HG03558 (cell line): ENCODE results near the gene PTP4A2.

Experiments
- ATAC-seq: cut with Tn5 transposase; IDR thresholded peaks from one replicate; pipeline ENCODE4 v1.9.1; 2021; ENCODE audit warnings: moderate number of reproducible peaks; ENCODE audit not compliant: unreplicated experiment; ENCODE audit errors: extremely low read depth

PTP4A2 gene

DNA sequence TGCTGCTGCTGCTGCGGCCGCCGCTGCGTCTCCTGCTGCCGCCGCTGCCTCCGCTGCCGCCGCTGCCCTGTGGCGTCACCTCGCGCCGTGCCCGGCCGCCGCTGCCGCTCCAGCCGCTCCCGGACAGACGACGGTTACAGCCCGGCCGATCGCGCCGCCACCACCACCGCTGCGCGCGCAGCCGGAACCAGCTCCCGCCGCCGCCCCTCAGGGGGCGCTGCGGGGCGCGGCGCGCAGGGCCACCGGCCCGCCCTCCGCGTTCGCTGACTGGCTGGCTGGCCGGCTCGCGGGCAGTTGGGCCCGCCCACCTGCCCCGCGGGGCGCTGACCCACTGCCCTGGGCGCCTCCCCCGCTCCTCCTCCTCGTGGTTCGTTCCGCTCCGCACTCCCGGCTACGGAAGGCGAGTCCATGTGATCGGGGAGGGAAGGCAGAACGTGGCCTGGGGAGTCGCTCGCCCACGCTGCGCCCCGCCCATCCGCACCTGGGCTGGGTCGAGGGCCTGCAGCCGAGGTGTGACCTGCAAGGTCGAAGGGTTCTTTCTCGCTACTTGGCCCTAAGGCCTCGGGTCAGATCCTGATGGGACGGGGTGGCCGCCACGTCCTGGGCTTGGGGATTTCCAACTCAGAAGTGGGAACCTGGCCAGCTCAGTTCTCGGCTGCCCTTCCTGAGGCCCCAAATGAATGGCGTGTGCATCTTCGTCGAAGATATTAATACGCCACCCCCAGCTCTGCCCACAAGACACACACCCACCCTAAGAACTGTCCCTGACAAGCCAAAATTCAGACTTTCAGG, at the start of gene PTP4A2:
PTP4A2 (minus strand) TSS at position 185 of the 792 bp plus-strand sequence. CDS start 19,303 bp downstream, outside the sequence.
- ATAC-seq, result peak; percentile 57

DNA sequence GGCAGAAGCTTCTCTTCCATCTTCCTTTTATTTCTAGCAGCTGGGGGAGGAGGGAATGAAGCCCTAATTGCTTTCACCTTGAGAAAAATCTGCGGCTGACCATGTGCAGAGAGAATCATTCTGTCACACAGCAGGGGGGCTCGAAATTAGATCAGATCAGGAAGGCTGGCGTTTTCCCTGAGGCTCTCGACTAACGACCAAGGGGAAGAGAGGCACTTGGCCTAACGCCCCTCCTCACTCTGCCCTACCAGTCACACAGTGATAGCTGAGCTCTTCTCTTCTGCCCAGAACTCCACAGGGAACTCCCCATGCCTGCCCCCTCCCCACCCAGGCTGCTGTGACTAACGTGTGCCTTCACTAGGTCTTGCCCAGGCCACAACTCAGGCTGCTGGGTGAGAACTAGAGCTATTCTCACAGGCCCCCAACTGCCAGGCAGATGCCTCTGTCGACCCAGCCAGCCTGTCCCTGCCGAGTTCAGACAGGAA, 49.0 kb upstream of the PTP4A2 start:
- ATAC-seq, result no peak

DNA sequence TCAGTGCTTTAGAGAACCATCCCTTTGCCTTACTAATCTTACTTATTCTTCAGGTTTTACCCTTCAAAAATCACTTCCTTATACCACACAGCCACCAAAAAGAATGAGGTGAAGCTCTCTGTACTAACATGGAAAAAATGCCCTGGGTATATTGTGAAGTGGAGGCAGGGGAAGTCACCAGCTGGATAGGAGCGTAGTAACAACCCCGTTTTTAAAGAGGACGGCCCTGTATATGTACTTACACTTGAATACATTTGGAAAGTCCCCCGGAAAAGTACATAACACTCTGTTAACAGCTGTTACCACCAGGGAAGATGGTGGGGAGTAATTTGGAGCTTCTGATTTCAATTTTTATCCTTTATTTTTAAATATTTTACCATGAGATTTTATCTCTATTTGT, 47.3 kb upstream of the PTP4A2 start:
- ATAC-seq, result no peak

DNA sequence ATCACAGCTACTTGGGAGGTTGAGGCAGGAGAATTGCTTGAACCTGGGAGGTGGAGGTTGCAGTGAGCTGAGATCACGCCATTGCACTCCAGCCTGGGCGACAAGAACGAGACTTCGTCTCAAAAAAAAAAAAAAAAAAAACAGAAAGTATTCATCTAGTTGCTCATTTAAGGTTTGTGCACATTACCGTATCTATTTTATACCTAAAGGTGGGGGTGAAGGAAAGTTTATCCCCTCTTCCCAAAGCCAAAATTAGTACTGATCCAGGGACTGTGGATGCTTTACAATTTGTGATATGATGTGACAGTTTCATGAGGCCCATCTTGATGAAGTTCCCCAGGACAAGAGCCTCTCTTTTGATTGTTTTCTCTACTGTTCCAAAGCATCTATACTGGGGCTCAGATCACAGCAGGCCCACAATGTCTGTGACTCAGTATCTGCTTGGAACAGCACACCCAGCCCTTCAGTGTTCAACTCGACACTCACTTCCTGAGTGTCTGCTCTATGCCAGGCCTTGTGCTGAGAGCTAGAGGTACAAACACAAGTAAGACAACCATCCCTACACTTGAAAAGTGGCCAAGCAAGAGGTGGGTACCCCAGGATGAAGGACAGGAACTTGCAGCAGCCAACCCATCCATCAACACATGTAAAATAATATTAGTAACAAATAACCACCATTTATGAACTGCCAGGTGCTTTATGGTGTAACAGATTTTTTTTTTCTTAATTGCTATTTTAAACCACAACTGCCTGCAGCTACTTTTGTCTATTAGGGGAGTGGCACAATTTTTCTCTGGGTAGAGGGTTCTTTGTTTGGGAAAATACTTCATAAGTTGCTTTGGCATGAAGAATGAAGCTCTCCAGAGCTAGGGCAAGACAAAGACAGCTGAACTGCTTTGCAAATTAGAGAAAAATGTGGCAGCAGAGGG, 46.5 kb upstream of the PTP4A2 start:
- ATAC-seq, result no peak

DNA sequence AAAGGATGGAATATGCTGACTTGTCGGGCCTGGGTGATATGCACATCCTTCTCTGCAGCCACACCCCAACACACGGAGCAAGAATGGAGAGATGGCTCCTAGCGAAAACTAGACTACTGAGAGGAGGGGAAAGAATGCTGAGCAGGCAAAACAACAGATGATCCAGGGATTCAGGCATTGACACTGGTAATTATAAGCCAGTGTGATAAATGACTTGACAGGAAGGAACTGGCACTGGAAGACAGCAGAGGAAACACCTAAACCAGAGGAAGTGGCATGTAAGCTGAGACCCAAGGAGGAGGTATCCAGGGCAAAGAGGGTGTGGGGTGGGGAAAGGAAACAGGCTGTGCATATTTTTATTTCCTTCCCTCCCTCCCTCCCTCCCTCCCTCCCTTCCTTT, 43.8 kb upstream of the PTP4A2 start:
- ATAC-seq, result no peak

DNA sequence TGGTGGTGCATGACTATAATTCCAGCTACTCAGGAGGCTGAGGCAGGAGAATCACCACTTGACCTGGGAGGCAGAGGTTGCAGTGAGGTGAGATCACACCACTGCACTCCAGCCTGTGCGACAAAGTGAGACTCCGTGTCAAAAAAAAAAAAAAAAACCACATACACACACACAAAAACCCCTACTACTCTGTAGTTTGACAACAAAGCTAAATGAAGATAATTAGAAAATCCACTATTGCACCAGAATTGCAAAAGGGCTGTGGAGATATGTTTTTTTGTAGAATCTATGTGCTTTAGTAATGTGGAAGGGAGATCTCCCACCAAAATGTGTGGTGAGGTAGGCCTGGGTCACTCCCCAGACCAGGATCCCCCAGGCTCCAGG, 43.3 kb upstream of the PTP4A2 start:
- no peak for ATAC-seq

DNA sequence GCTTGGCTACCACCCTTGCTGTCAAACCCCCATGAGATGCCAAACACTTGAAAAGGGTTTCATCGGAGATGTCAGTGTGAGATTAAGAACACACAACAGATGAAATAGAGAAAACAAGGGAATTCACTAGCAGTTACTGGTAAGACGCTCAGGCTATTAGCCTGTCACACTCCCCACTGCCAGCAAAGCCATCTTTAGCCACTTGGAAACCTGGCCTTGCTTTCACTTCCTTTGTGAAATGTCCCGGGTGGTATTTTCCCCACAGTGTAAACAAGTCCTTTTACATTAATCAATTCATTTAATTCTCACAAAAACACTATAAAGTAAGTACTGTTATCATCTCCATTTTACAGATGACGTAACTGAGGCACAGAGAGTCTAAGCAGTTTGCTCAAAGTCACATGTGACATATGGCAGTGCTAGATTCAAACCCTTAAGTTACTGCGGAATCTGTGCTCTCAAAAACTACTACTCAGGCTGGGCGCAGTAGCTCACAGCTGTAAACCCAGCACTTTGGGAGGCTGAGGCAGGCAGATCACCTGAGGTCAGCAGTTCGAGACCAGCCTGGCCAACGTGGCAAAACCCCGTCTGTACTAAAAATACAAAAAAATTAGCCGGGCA, 42.8 kb upstream of the PTP4A2 start:
- ATAC-seq, result no peak

DNA sequence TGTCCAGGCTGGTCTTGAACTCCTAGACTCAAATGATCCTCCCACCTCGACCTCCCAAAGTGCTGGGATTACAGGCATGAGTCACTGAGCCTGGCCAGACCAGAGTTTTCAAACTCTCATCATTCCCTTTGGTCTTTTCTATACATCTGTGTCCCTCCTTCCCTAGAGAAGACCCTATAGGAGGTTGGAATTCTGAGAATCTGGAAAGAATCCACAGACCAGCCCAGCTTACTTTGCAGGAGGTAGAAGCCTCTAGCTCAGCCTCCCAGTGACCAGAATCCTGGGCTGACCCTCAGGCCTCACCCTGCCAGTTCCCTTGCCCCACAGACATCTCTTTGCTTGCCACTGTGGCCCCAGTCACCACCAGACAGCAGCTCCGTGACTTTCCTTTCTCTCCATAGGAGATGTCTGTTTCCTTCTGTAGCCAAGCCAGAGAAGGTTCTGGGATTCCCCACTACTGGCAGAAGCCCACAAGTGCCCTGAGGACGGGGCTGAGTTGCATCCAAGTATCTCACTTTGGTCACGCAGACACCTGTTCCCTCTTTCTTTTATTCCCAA, 40.8 kb upstream of the PTP4A2 start:
- no peak for ATAC-seq

DNA sequence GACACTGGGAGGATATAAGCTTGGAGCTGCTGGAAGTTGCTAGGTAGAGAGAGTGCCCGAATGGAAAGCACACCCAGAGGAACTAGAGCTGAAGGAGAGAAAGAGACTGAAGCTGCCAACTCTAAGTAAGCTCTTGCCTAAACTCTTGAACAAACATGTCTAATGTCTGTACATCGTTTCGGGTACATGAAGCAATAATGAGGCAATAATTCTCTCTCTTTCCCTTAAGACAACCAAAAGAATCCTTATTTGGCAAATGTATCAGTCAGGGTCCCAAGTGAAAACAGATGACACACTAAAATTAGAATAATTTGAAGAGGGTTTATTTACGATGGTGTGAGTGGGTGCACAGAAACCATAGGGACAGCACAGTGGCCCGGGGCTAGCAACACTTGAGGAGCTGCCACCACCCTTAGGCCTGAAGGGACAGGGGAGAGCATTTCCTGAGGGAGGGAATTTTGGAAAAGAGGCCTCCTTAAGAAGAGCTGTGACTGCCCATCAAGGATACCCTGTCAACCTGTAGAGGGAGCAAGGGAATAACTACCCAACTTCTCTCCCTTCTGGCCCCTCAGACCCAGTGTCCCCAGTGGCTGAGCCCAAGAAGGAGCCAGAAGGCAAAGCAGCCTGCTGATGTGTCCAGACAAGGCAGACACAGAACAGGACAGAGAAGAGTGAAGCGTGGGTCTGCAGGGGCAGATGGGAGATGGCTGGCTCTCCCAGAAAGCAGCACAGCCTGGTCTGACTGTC, 39.4 kb upstream of the PTP4A2 start:
- no peak for ATAC-seq

DNA sequence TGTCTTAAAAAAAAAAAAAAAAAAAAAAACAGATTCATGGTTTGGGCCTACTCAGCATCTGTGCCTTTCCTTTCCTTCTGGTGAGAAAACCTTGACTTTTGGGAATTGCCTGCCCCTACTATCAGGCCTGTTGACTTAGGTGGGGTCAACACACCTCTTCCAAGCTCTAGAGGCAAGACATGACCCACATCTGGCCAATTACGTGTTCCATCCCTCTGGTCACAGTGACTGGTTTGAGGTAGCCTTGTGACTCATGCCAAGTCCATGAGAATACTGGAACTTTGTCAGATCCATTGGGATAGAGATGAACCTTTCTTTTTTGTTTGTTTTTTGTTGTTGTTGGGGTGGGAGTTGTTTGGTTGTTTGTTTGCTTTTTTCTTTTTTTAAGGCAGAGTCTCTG, 38.2 kb upstream of the PTP4A2 start:
- ATAC-seq, result no peak

DNA sequence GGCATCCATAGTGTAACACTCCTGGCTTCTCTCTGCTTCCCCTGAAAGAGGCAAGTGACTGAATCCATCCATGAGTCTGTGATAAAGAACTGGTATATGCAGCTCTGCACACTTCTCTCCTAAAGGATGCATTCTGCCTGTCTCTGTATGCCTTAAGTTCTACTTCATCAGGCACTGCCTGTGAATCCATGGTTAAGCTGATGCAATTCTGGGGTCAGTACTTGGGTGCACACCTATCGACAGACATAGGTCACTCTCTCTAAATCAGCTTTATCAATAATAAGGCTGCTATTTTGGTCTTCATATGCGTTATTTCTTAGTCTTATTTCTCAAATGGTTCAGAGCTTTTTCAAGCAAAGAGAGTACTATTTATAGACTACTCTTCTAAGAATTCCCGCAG, 32.7 kb upstream of the PTP4A2 start:
- no peak for ATAC-seq

DNA sequence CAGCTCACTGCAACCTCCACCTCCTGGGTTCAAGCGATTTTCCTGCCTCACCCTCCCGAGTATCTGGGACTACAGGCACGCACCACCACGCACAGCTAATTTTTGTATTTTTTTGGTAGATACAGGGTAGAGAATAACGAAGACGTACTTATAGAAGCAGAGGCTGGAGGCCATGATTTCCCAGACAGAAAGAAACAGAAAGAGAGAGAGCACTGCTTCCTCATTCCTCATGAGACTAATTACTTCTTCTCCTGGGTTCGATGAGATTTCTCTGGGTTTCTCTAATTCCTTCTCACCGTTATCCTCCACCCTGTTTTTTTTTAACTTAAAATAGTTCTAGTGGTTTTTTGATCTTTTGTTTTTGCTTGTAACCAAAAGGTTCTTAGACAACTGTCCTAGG, 23.4 kb upstream of the PTP4A2 start:
- ATAC-seq, result no peak

DNA sequence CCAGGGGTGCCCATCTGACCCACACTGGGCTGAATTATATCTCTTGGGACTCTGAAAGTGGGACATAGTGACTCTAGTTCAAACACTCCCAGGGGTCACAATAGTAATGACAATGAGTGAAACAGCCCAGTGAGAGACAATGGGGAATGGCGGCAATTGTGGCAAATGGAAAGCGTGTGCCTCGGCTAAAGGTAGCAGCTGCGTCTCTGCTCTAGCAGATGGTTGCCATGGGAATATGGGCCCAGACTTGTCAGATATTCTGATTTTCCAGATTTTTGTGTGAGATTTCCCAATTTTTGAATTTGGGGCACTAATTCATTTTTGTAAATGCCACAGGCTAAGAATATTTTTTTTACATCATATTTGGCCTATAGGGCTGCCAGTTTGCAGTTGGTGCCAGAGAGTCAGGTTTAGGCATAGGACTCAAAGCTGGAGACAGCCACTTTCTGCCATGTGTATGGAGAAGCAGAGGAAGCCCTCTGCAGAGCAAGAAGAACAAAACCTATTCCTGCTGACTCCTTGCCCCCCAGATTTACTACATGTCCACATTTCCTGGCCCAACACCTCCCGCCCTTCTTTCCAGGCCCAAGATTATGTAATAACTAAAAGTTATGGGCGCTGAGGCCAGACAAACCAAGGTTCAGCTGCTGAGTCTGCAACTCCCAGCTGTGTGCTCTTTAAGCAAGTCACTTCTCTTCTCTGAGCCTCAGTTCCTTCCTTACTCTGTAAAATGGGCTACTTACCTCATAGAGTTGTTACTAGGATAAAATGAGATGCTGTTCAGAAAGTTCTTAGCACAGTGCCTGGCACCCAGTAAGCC, 21.6 kb upstream of the PTP4A2 start:
- ATAC-seq, result no peak

DNA sequence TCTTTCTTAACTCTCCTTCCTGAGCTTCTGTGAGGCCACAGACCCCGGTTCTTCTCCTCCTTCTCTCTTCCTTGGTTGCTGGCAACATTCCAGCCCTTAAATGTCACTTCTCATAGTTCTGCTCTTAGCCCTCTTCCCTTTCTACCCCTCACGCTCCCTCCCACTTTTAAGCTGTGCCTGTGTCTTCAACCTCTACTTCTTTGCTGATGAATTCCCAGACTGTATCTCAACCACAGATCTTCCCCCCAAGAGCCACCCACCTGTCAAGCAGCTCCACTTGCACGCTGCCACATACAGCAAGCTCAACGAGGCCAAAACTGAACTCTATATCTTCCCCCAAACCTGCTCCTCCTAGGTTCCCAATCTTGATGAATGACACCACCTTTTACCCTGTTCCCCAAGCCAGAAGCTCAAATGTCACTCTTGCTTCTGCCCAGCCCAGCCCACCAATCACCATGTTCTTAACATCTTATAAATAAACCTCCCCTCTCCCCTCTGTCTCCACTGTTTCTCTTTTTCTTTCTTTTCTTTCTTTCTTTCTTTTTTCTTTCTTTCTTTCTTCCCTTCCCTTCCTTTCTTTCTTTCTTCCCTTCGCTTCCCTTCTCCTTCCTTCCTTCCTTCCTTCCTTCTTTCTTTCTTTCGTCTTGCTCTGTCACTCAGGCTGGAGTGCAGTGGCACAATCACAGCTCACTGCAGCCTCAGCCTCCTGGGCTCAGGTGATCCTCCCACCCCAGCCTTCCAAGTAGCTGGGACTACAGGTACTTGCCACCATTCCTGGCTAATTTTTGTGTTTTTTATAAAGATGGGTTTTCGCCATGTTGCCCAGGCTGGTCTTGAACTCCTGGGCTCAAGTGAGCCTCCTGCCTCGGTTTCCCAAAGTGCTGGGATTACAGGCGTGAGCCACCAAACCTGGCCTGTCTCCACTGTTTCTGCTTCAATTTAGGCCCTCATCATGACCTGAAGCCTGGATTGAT, 19.8 kb upstream of the PTP4A2 start:
- ATAC-seq, result no peak

DNA sequence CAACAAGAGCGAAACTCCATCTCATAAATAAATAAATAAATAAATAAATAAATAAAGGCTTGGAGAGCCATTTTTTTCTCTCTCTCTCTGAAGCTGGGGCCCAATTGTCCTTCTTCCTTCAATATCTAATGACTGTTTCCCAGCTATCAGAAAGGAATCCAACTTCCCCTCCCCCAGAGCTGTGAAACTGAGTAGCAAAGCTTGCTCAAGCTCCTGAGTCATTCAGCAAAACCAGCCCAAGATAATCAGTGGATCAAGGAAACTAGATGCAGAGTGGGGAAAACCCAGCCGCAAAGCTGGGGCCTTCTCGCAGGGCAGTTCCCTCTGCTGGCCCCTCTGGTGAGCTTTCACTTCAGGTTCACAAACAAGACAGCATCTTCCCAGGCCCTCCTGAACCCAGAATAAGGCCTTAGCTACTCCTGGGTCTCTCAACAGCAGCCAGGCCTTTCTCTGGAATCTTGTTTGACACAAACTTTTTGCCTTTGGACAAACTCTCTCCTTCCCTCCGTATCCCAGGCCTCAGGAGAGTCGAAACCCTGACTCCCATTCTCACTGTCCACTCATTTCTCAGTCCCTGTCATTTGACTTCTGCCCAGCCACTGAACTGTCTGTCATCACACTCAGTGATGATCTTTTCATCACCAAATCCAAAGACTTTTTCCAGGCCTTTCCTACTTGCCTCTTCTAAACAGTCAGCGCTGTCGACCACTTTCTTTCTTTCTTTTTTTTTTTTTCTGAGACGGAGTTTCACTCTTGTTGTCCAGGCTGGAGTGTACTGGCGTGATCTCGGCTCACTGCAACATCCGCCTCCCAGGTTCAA, 18.0 kb upstream of the PTP4A2 start:
- peak; percentile 63 for ATAC-seq

DNA sequence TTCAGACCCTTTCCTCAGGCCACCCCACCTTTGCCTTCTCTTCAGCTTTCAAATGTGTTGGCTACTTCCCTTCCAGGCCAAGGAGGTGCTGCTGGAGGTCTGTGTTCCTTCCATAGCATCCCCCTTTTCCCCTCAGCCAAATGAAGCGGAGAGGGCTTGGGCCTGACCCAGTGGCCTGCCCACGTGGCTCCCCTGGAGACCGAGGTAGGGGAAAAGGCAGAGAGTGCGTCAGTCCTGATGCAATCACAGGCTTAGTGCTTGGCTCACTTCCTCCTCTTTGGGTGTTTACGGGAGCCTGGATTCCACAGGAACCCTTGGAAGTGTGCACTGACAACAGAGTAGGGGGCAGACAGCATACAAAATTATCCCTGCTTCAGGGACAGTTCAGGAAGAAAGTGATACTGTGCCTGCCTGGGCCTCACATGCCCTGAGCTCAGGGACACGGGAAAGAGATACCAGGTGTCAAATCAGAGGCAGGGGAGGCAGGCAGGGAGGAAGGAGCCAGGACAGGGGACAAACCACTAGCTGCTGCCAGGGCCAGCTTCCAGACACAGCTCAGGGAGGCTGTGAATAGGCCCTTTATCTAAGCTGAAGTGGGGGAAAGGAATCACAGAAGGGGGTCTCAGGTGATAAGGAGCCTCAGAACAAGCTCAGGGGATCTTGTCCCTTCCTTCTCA, 16.6 kb upstream of the PTP4A2 start:
- no peak for ATAC-seq
